GM18502 (cell line): Measurements from ENCODE around the gene TMEM145.

Experiments used
- ATAC-seq: cut with Tn5 transposase; IDR thresholded peaks from one replicate; pipeline ENCODE4 v1.9.1; 2021; ENCODE audit warnings: mild to moderate bottlenecking; ENCODE audit not compliant: unreplicated experiment, poor library complexity

The TMEM145 gene

GRCh38 chr19:42355896-42356295 is 42.8 kb downstream of the TMEM145 start:
- ATAC-seq, result no peak

- ATAC-seq, result no peak
These were observed 43.6 kb downstream of the TMEM145 start for GRCh38 chr19:42356686-42357085.

DNA sequence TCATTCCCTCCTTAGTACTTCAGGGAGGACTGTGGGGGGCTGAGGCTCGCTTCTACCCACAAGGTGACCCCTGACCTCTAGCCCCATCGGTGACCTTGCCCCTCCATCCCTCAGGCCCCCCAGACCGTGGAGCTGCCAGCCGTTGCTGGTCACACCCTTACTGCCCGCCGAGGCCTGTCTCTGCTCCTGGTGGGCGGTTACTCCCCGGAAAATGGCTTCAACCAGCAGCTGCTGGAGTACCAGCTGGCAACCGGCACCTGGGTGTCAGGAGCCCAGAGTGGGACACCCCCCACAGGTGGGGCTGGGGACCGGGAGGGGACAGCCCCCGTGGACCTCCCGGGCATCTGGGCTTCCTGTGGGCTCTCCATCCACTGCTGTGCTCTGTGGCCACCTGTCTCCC is 44.2 kb downstream of the TMEM145 start:
- ATAC-seq, result no peak

GRCh38 chr19:42360787-42361544 is 47.9 kb downstream of the TMEM145 start:
- ATAC-seq, result no peak

DNA sequence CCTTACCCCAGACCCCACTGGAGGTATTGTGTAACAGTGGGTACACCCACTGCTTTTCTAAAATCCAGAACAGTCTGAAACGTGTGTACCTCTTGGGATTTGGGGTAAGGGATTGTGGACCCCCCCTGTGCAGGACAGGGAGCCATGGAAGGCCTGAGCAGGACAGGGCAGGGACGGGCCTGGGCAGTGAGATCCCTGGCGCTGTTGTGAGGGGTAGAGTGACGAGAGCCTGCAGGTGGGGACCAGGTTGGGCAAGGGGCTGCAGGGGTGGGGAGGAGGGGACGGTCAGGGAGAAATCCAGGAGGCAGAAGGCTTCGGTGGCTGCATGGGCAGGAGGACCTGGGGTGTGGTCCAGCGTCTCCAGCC is 48.4 kb downstream of the TMEM145 start:
- ATAC-seq, result no peak

DNA sequence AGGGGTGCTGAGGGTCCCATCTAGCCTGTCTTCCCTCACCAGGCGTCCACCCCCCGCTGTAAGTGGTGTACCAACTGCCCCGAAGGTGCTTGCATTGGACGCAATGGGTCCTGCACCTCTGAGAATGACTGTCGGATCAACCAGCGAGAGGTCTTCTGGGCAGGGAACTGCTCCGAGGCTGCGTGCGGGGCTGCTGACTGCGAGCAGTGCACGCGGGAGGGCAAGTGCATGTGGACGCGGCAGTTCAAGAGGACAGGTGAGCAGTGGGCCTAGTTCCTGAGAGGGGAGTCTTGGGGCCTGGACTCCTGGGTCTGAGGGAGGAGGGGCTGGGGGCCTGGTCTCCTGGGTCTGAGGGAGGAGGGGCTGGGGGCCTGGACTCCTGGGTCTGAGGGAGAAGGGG is 49.2 kb downstream of the TMEM145 start:
- no peak for ATAC-seq

DNA sequence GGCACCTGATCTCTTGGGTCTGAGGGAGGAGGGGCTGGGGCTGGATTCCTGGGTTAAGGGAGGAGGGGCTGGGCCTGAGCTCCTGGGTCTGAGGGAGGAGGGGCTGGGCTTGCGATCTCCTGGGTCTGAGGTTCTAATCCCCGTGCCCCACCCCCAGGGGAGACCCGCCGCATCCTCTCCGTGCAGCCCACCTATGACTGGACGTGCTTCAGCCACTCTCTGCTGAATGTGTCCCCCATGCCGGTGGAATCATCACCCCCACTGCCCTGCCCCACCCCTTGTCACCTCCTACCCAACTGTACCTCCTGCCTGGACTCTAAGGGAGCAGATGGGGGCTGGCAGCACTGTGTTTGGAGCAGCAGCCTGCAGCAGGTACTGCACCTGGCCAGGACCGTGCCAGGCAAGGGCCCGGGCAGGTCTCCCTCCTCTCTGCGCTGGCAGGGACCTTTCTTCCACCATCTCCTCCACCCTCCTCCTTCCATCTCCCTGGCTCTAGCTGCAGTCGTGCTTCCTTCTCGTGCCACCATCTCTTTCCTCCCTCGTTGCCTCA is 49.9 kb downstream of the TMEM145 start:
- no peak for ATAC-seq

- no peak for ATAC-seq
These were observed 50.7 kb downstream of the TMEM145 start for GRCh38 chr19:42363614-42364346.

DNA sequence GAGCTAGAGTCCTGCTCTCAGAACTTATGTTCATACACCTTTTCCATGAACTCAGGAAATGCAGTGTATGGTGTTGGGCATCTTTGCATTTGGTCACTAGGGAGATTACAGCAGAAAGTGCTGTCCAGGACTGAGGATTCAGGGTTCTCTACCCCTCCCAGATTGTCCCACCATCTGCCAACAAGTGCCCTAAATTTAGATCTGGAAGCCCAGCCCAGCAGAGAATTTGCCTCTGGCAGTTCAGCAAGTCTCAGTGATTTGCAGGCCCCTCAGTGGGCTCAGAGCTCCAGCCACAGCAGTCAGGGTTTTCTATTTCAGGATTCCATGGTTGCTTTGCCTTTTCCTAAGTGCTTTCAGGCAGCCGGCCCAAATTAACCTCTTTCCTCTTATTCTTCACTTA is 53.6 kb downstream of the TMEM145 start:
- no peak for ATAC-seq

DNA sequence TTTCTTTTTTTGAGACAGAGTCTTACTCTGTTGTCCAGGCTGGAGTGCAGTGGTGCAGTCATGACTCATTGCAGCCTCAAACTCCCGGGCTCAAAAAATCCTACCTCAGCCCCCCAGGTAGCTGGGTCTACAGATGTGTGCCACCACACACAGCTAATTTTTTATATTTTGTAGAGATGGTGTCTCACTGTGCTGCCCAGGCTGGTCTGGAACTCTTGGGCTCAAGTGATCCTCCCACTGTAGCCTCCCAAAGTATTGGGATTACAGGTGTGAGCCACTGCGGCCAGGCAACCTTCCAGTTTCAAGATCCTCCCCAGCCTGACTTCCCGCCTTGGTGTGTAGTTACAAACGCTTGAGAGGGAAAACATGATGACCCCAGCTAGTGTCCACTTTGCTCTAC is 54.8 kb downstream of the TMEM145 start:
- ATAC-seq, result no peak

DNA sequence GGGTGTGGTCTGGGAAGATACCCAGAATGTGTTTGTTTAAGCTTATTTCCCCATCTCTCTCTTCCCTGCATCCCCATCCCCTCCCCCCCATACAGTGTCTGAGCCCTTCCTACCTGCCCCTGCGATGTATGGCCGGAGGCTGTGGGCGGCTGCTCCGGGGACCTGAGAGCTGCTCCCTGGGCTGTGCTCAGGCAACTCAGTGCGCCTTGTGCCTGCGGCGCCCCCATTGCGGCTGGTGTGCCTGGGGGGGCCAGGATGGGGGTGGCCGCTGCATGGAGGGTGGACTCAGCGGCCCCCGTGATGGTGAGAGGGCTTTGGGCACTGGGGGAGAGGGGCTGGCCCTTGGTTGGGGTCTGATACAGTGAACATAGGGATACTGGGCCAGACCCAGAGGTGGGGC is 55.3 kb downstream of the TMEM145 start:
- no peak for ATAC-seq

DNA sequence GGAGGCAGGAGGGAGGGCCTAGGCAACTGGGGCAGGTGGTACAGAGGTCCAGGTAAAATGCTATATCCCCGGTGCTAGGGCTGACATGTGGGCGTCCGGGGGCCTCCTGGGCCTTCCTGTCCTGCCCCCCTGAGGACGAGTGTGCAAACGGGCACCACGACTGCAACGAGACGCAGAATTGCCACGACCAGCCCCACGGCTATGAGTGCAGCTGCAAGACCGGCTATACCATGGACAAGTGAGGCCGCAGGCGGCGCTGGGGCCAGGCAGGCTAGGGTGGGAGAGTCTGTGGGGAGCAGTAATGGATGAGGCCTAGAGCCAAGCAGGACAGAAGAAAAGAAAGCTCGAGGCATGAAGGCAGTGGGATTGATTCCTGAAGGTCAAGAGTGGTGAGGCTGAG is 55.7 kb downstream of the TMEM145 start:
- no peak for ATAC-seq

GRCh38 chr19:42369433-42370067 is 56.4 kb downstream of the TMEM145 start:
- ATAC-seq, result no peak

DNA sequence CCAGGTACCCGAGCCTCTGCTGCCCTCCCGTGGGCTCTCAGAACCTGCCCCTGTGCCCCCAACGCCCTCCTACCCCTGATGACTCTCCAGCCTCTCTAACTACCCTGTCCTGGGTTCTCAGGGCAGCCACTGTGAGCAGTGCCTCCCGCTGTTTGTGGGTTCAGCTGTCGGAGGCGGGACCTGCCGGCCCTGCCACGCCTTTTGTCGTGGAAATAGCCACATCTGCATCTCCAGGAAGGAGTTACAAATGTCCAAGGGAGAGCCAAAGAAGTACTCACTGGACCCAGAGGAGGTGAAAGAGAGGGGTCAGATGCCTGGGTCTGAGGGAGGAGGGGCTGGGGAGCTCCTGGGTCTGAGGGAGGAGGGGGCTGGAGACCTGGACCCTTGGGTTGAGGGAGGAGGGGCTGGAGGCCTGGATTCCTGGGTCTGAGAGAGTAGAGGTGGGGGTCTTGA is 57.0 kb downstream of the TMEM145 start:
- ATAC-seq, result no peak

DNA sequence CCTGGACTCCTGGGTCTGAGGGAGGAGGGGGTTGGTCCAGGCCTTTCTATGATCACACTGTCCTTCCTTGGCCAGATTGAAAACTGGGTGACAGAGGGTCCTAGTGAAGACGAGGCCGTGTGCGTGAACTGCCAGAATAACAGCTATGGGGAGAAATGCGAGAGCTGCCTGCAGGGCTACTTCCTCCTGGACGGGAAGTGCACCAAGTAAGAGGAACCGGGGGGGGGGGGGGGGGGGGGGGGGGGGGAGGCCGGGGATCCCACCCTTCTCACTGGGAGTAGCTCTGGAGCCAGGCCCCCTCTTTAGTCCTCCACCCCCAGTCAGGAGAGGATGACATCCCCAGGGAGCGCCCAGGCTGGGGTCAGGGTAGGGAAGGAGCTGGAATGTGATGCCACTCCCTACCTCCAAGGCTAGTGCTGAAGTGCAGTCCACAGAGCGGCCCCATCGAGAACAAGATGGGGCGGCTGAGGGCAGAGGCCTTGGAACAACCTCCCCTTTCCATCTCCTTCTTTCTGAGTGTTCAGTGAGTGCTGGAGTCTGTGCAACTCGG is 57.6 kb downstream of the TMEM145 start:
- ATAC-seq, result no peak
